ENCODE data around the gene EFCAB14. TPM values are rescaled to one million over a fixed set of nuclear protein-coding genes. Genes with fewer than 3 reads are reported as not detected.

Gene EFCAB14
- total and polyA plus RNA-seq, 2 of the 4 experiments (the other 2 are of a cell fraction), result 28.6 to 43.0 TPM

DNA sequence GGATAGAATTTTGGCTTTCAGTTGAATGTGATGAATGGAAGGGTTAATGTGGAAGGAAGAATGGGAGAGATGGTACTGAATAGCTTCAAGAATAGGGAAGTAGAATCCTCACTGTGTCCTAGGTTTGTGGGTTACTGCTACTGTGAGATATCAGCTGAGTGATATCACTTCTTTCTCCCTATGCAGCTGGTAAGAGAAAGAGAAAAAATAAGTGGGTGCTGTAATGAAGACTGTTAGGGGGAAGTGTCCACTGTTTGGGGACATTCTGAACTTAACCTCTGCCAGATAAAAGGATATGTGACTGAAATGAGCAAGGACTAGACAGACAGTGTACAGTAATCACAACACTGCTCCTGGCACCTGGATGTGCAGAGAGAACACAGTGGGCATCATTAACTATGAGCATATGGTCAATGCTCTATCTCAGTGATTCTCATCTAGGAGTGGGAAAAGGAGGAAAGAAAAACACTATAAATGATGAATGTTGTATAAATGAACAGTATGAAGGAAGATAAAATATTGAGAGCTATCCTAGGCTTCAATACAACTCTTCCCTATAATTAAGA is 76.7 kb downstream of the EFCAB14 start:
- Histone ChIP-seq H2AFZ (replicated peaks; ENCODE audit: low read length, poor library complexity) (no peak overlapping the region), H3K9me1 (ENCODE audit: insufficient read depth, low read length) (peaks cover 3% of the 10 kb centered on the region; the same call in 1 of the 2 replicates), H2AK9ac (replicated peaks; ENCODE audit: low read depth, low read length, poor library complexity) (no peak overlapping the region), H3K4me2 (ENCODE audit: low read depth, low read length) (no peak overlapping the region), H3K9me3 (ENCODE audit: control insufficient read depth, insufficient read depth, low read length) (no peaks in the 10 kb centered on the region), H4K20me1 (ENCODE audit: insufficient read depth, low read length) (0 out of 2 replicates have a peak, but pooled peaks cover 3% of the 10 kb centered on the region), H4K91ac (ENCODE audit: insufficient read depth, low read depth, low read length) (no peak overlapping the region), H3K27me3 (ENCODE audit: control insufficient read depth, insufficient read depth, low read length) (no peaks in the 10 kb centered on the region), H3K56ac (ENCODE audit: extremely low read depth, insufficient read depth, low read length) (no peak overlapping the region), H2BK15ac (ENCODE audit: low read depth, low read length) (no peak overlapping the region), H2AK5ac (ENCODE audit: low read depth, low read length) (no peak overlapping the region), H2BK20ac (ENCODE audit: low read depth, low read length) (no peak overlapping the region), H2BK120ac (ENCODE audit: low read depth, low read length) (no peak overlapping the region), H4K5ac (ENCODE audit: low read depth, low read length) (no peak overlapping the region), H3K4me1 (ENCODE audit: control insufficient read depth, insufficient read depth, low read length) (peaks cover 4% of the 10 kb centered on the region; the same call in 1 of the 2 replicates), H3K4ac (ENCODE audit: low read depth, low read length) (no peak overlapping the region), H3K14ac (replicated peaks; ENCODE audit: low read depth, low read length) (no peak overlapping the region), H3K9ac (ENCODE audit: low read depth, low read length) (no peak overlapping the region), H3K27ac (ENCODE audit: insufficient read depth, low read length) (no peak overlapping the region), H2BK5ac (ENCODE audit: low read depth, low read length, poor library complexity, severe bottlenecking) (no peak overlapping the region), H3K23ac (ENCODE audit: low read depth, low read length) (no peak overlapping the region), H3K36me3 (ENCODE audit: control insufficient read depth, insufficient read depth, low read length) (peaks cover 1% of the 10 kb centered on the region), H3K18ac (ENCODE audit: low read depth, low read length) (no peak overlapping the region), H3K4me3 (ENCODE audit: insufficient read depth, low read depth, low read length) (no peak overlapping the region), H4K8ac (ENCODE audit: low read depth in 2 of 2, low read length in 2 of 2) (no peak overlapping the region), H3K79me1 (ENCODE audit: low read depth in 1 of 2, low read length in 2 of 2) (0 out of 4 replicates have a peak, but pooled peaks cover 0 to 2% of the 10 kb centered on the region in 2 experiments)
- no peak for DNase-seq
- no peak for TF ChIP-seq MAZ (IDR thresholded peaks at IDR 0.05; ENCODE audit: borderline replicate concordance, low read depth, low read length)
- TF ChIP-seq, protein P1, sequence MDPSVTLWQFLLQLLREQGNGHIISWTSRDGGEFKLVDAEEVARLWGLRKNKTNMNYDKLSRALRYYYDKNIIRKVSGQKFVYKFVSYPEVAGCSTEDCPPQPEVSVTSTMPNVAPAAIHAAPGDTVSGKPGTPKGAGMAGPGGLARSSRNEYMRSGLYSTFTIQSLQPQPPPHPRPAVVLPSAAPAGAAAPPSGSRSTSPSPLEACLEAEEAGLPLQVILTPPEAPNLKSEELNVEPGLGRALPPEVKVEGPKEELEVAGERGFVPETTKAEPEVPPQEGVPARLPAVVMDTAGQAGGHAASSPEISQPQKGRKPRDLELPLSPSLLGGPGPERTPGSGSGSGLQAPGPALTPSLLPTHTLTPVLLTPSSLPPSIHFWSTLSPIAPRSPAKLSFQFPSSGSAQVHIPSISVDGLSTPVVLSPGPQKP (IDR thresholded peaks at IDR 0.05; ENCODE audit: borderline replicate concordance, low read depth, low read length), result no peak
- TF ChIP-seq SMC3 (IDR thresholded peaks at IDR 0.05; ENCODE audit: low read depth, low read length), result no peak
- no peak for TF ChIP-seq RFX5 (IDR thresholded peaks at IDR 0.05; ENCODE audit: low read depth, low read length)
- TF ChIP-seq POLR2A (IDR thresholded peaks at IDR 0.05; ENCODE audit: low read depth, low read length), result no peak
- TF ChIP-seq RCOR1 (IDR thresholded peaks at IDR 0.05; ENCODE audit: insufficient replicate concordance, low read length), result no peak
- no peak for TF ChIP-seq MXI1 (IDR thresholded peaks at IDR 0.05; ENCODE audit: borderline replicate concordance, low read depth, low read length)
- TF ChIP-seq CHD1 (IDR thresholded peaks at IDR 0.05; ENCODE audit: low read depth, low read length), result no peak
- no peak for TF ChIP-seq FOS (IDR thresholded peaks at IDR 0.05; ENCODE audit: low read depth, low read length)
- TF ChIP-seq CEBPB (IDR thresholded peaks at IDR 0.05; ENCODE audit: low read depth, low read length), result no peak
- TF ChIP-seq, protein P2, sequence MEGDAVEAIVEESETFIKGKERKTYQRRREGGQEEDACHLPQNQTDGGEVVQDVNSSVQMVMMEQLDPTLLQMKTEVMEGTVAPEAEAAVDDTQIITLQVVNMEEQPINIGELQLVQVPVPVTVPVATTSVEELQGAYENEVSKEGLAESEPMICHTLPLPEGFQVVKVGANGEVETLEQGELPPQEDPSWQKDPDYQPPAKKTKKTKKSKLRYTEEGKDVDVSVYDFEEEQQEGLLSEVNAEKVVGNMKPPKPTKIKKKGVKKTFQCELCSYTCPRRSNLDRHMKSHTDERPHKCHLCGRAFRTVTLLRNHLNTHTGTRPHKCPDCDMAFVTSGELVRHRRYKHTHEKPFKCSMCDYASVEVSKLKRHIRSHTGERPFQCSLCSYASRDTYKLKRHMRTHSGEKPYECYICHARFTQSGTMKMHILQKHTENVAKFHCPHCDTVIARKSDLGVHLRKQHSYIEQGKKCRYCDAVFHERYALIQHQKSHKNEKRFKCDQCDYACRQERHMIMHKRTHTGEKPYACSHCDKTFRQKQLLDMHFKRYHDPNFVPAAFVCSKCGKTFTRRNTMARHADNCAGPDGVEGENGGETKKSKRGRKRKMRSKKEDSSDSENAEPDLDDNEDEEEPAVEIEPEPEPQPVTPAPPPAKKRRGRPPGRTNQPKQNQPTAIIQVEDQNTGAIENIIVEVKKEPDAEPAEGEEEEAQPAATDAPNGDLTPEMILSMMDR (conservative IDR thresholded peaks at IDR 0.05; ENCODE audit: low read depth, low read length), result no peak
- no peak for ATAC-seq (ENCODE audit: low read depth)
- CTCF ChIA-PET, result no interaction called here
- BruUV-seq (replicated peaks), result no TSS peak
- dilution Hi-C loops (cut with HindIII; ENCODE audit: low sequenced_read_pairs, unreplicated experiment) (no loop called here), in situ Hi-C loops (cut with MboI; ENCODE audit: low sequenced_read_pairs) (no loop called here), intact Hi-C loops (cut with micrococcal nuclease) (no loop called here)
- POLR2A ChIA-PET (ENCODE audit: unreplicated experiment), result no interaction called here

Data from IMR-90 (cell line).